GM18520 (cell line): ENCODE results near the gene SLC39A11.

Source experiments
- ATAC-seq: cut with Tn5 transposase; IDR thresholded peaks from one replicate; pipeline ENCODE4 v1.9.1; 2021; ENCODE audit not compliant: unreplicated experiment

The SLC39A11 gene

DNA sequence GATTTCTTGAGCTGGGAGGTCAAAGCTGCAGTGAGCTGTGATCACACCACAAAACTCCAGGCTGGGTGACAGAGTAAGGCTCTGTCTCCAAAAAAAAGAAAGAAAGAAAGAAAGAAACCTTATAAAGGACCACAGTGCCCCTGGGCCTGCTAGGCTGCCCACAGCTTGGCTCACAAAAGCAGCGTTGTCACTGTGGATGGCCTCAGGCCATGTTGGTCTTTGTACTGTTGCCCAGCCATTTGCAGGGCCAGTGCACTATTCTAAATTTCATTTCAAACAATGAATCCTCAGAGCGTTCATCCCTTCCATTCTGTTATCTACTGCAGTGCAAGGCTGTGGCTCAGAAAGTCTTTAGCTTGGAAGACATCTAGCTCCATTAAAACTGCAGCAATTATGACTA, 208.4 kb downstream of the SLC39A11 start:
- ATAC-seq: no peak

DNA sequence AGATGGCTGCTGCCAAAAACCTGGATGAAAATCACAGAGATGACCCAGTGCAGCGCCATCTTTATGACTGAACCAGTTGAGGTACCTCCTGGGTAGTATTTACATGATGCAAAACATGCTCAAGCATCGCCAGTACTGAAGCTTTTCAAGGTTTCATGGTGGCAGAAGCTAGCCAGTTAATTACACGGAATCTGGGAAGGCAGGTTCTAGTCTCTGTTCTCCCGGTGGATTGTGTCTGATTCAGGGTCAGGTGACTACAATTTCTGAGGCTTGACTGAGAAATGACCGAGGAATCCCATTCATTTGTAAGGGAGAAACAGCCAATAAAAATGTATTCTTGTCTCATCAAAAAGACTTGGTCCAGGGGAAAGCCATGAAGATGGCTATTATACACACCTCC, 209.1 kb downstream of the SLC39A11 start:
- ATAC-seq: no peak

DNA sequence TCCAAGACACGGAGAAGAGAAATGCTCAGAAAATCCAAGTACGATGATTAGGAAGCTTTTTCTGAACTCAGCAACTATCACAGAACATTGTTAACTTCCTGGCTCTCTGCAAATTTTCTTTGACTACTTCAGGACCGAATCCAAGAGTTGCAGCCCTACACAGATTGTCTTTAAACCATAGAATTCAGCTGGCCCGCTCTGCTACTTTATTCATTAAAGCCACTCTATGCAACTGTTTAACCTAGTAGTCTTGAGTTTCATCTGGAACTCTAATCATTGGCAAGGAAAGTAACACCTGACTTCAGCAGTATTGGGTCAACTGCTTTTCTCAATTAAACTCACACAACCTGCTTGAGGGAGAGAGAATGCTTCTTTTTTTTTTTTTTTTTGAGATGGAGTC, 210.1 kb downstream of the SLC39A11 start:
- no peak for ATAC-seq

GRCh38 chr17:72879877-72880276, 212.6 kb downstream of the SLC39A11 start:
- no peak for ATAC-seq

DNA sequence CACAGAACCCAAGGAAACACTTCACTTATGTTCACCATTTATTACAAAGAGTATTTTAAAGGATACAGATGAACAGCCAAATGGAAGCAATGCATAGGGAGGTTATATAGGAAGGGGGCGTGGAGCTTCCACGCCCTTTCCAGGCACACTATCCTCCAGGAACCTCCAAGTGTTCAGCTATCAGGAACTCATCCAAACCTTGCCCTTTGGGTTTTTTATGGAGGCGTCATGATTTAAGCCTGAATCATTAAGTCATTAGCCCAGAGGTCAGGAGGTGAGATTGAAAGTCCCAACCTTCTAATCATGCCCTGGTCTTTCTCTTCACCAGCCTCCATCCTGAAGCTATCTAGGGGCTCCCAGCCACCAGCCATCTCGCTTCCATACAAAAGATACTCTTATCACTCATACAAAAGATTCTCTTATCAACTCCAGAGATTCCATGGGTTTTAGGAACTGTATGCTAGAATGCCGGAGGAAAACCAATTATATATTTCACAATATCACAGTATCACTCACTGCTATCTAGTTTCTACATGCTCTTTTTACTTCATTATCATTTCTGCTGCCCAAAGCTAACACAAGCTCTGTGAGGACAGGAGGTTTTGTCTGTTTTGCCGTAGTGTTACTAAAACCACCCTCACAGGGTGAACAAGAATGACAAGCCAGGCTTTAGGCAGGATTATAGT, 213.4 kb downstream of the SLC39A11 start:
- no peak for ATAC-seq

- no peak for ATAC-seq
These were observed 215.1 kb downstream of the SLC39A11 start for GRCh38 chr17:72877348-72877747.

- ATAC-seq: no peak
These were observed 216.1 kb downstream of the SLC39A11 start for GRCh38 chr17:72876413-72876812.

DNA sequence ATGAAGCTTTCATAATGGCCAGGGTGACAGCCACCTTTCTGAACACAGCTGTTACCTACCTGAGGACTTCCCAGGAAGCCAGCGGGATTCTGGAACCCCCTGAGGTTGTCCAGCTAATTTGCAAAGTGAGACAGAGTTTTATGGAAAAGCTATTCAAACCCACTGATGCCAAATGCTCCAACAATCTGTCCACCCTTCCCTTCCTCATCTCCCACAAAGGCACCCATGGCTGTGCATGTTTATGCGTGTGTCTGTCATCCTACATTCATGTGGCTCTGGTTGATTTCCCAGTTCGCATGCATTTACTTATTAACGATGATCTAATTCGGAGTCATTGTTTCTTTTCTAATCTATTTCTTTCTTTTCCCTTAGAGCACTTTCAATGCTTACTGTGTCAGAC, 217.1 kb downstream of the SLC39A11 start:
- no peak for ATAC-seq

DNA sequence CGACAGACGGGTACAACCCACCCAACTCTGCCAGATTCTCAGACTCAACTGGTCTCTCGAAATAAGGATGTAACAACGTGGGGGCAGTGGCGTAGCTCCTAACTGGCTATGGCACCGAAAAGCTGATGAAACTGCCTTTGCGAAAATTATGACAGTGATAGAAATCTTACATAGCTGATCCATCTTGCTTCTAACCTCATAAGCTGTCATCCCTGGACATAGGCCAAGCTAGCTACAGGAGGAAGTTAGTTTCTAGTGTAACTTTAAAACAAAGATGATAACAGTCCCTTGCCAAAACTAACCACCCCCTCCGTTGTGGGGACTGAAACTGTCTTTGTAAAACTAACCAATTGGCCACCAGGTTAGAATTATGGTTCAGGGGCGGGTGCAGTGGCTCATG, 220.1 kb downstream of the SLC39A11 start:
- ATAC-seq: no peak

GRCh38 chr17:72870367-72870985, 222.0 kb downstream of the SLC39A11 start:
- ATAC-seq: no peak

- ATAC-seq: no peak
These were observed 222.9 kb downstream of the SLC39A11 start for GRCh38 chr17:72869630-72870029.

DNA sequence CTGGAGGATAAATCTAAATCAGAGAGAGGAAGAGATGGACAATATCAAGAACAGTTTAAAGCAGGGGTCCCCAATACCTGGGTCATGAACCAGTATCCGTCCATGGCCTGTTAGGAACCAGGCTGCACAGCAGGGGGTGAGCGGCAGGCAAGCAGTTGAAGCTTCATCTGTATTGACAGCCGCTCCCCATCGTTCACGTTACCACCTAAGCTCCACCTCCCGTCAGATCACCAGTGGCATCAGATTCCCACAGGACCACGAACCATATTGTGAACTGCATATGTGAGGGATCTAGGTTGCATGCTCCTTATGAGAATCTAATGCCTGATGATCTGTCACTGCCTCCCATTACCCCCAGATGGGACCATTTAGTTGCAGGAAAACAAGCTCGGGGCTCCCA, 226.5 kb downstream of the SLC39A11 start:
- no peak for ATAC-seq

GRCh38 chr17:72863526-72864211, 228.8 kb downstream of the SLC39A11 start:
- ATAC-seq: peak; percentile 84

GRCh38 chr17:72862276-72862999, 230.1 kb downstream of the SLC39A11 start:
- no peak for ATAC-seq

- ATAC-seq: no peak
These were observed 230.7 kb downstream of the SLC39A11 start for GRCh38 chr17:72861811-72862210.

DNA sequence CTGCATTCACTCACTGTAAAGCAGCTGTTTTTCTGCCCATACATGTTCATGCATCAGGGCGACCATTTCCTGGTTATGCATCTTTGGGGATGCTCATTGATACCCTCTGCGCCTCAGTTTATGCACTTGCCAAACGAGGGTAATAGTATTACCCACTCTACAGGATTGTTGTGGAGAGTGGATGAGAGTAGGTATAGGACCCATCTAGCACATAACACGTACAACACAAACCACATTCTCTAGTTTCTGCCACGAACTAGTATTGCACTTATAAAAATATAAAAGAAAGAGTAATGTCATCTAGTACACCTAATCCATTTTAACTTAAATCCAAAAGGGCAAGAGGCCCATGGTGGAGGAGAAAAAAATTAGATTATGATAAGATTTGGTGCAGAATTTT, 231.7 kb downstream of the SLC39A11 start:
- no peak for ATAC-seq

DNA sequence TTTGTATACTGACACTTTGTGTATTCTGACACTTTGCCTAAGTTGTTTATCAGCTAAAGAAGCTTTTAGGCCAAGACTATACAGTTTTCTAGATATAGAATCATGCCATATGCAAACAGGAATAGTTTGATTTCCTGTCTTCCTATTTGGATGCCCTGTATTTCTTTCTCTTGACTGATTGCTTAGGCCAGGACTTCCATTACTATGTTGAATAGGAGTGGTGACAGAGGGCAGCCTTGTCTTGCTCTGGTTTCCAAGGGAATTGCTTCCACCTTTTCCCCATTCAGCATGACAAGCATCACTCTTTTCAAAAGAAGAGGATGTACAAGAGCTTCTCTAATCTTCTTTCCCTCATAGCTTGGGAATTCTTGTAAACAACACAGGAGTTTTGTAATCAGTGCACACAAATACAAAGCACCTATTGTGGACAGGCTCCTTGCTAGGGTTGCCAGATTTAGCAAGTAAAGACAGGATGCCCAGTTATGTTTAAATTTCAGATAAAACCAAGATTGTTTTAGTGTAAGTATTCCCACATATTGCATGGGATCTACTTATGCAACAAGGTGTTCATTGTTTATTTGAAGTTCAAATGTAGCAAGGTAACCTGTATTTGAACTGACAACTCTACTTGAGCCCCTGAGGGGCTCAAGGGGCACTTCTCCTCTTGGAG, 233.5 kb downstream of the SLC39A11 start:
- ATAC-seq: no peak

DNA sequence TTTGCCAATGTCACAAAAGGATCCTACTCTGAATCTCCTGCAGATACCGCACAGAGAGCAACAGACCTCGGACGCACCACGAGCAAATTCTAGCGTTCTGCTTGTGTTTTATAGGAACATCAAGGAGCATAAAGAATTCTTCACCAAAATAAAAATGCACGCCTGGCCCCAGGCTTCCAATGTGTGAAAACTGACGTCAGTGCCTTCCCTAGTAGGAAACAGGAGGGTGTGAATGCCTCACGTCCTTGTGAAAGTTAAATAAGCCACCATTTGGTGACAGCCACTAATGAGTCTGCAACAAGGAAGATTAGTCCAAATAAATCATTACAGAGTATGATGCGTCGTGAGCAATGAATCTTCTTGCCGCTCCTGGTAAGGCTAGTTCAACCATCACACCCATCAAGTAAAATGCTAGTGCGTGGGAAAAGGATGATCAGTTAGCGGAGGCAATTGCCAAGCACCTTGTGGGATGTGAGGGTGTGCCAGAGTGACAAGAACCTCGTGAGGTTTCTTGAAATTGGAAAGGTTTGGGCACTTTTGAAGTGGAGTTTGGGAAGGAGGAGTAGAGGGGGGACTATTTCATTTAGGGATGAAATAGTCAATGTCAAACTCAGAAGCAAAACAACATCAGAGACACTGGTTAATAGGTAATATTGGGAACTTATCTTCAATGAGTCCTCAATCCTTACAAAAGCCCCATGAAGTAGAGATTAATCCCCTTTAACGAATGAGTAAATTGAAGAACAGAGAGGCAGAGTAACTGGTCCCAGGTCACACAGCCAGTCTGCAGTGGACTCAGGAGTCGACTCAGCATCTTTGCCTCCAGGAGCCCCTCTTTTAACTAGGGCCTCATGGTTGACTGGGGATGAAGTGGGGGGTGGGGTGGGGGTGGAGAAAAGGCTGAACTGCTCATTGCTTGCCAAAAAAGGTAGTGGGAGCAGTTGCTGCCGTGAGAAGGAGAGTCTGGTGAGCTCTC, 238.8 kb downstream of the SLC39A11 start:
- no peak for ATAC-seq

GRCh38 chr17:72852277-72852938, 240.1 kb downstream of the SLC39A11 start:
- no peak for ATAC-seq
